ENCODE data around the gene BATF2. TPM values are rescaled to one million over a fixed set of nuclear protein-coding genes. Genes with fewer than 3 reads are reported as not detected.

Gene BATF2
- total and polyA plus RNA-seq, 4 donors, result 0.51 to 3.2 (median 1.4) TPM

DNA sequence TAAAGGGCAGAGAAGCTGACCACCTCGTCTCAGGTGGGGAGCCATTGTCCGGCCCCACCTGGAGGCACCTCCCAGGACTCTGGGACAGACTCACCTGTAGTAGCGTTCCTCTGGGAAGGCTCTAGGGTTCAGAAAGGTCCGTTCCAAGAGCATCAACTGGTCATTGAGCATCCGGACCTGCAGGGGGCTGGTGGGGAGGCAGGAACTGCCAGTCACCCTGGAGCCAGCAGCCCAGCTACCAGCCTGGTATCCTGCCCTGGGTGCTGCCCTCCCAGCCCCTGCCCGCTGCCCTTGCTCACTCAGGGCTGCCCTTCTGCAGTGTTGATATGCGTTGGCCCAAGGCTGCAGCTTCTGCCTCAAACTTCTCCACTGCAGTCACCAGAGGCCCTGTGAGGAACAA, 49.0 kb upstream of the BATF2 start:
- Histone ChIP-seq H3K27me3 (ENCODE audit: control insufficient read depth in 4 of 4, insufficient read depth in 4 of 4, low read length in 3 of 4) (no peaks in the 10 kb centered on the region), H3K9ac (ENCODE audit: low read depth in 1 of 2, low read length in 2 of 2) (no peak overlapping the region), H3K4me3 (ENCODE audit: low read depth in 1 of 3, low read length in 3 of 3) (no peak overlapping the region), H3K9me3 (ENCODE audit: control insufficient read depth in 4 of 4, low read length in 3 of 4) (no peaks in the 10 kb centered on the region), H3K36me3 (ENCODE audit: control insufficient read depth in 4 of 4, insufficient read depth in 3 of 4, low read depth in 1 of 4, low read length in 3 of 4) (peaks cover 0 to 5% (median 2%) of the 10 kb centered on the region in 4 donors), H3K27ac (ENCODE audit: low read depth in 1 of 2, low read length in 2 of 2) (no peak overlapping the region), H3K4me1 (ENCODE audit: control insufficient read depth in 4 of 4, insufficient read depth in 4 of 4, low read length in 3 of 4) (peaks cover 4 to 12% (median 5%) of the 10 kb centered on the region in 4 donors)
- TF ChIP-seq, protein P1, sequence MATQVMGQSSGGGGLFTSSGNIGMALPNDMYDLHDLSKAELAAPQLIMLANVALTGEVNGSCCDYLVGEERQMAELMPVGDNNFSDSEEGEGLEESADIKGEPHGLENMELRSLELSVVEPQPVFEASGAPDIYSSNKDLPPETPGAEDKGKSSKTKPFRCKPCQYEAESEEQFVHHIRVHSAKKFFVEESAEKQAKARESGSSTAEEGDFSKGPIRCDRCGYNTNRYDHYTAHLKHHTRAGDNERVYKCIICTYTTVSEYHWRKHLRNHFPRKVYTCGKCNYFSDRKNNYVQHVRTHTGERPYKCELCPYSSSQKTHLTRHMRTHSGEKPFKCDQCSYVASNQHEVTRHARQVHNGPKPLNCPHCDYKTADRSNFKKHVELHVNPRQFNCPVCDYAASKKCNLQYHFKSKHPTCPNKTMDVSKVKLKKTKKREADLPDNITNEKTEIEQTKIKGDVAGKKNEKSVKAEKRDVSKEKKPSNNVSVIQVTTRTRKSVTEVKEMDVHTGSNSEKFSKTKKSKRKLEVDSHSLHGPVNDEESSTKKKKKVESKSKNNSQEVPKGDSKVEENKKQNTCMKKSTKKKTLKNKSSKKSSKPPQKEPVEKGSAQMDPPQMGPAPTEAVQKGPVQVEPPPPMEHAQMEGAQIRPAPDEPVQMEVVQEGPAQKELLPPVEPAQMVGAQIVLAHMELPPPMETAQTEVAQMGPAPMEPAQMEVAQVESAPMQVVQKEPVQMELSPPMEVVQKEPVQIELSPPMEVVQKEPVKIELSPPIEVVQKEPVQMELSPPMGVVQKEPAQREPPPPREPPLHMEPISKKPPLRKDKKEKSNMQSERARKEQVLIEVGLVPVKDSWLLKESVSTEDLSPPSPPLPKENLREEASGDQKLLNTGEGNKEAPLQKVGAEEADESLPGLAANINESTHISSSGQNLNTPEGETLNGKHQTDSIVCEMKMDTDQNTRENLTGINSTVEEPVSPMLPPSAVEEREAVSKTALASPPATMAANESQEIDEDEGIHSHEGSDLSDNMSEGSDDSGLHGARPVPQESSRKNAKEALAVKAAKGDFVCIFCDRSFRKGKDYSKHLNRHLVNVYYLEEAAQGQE (IDR thresholded peaks at IDR 0.05), result no peak
- TF ChIP-seq FOXA2 (IDR thresholded peaks at IDR 0.05) (no peak), HNF4G (IDR thresholded peaks at IDR 0.05) (no peak), TAF1 (conservative IDR thresholded peaks at IDR 0.05) (no peak), JUND (IDR thresholded peaks at IDR 0.05) (no peak), NR2F2 (IDR thresholded peaks at IDR 0.05) (no peak)
- TF ChIP-seq, protein P2, sequence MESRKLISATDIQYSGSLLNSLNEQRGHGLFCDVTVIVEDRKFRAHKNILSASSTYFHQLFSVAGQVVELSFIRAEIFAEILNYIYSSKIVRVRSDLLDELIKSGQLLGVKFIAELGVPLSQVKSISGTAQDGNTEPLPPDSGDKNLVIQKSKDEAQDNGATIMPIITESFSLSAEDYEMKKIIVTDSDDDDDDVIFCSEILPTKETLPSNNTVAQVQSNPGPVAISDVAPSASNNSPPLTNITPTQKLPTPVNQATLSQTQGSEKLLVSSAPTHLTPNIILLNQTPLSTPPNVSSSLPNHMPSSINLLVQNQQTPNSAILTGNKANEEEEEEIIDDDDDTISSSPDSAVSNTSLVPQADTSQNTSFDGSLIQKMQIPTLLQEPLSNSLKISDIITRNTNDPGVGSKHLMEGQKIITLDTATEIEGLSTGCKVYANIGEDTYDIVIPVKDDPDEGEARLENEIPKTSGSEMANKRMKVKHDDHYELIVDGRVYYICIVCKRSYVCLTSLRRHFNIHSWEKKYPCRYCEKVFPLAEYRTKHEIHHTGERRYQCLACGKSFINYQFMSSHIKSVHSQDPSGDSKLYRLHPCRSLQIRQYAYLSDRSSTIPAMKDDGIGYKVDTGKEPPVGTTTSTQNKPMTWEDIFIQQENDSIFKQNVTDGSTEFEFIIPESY (IDR thresholded peaks at IDR 0.05), result no peak
- no peak for DNase-seq (ENCODE audit: low spot score)
- WGBS, result 95% methylated on average over 7 of the region's 7 CpGs

DNA sequence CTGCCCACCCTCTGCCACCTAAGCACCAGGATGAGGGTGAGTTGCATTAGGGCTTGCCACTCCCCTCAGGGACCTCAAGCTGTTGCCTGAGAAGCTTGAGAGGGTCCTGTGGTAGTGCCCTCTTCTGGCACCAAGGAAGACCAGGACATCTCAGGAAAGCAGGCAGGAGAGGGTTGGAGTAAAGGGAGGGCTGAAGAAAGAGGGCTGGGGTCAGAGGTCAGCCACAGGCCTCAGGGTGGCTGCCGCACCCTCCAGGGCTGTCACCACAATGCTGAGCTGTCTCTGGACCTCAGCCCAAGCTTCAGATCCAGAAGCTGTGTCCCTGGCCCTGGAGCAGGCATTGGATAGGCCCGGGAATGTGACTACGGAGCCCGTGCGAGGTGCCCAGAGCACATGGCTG, 48.3 kb upstream of the BATF2 start:
- 95% methylated on average over 5 of the region's 5 CpGs for WGBS
- peaks cover 4 to 18% (median 10%) of the 10 kb centered on the region in 4 donors for H3K4me1 ChIP-seq (ENCODE audit: control insufficient read depth in 4 of 4, insufficient read depth in 4 of 4, low read length in 3 of 4)
- no peak for TF ChIP-seq TAF1 (conservative IDR thresholded peaks at IDR 0.05)
- TF ChIP-seq FOXA1 (IDR thresholded peaks at IDR 0.05), result no peak
- TF ChIP-seq HNF4A (conservative IDR thresholded peaks at IDR 0.05), result no peak

DNA sequence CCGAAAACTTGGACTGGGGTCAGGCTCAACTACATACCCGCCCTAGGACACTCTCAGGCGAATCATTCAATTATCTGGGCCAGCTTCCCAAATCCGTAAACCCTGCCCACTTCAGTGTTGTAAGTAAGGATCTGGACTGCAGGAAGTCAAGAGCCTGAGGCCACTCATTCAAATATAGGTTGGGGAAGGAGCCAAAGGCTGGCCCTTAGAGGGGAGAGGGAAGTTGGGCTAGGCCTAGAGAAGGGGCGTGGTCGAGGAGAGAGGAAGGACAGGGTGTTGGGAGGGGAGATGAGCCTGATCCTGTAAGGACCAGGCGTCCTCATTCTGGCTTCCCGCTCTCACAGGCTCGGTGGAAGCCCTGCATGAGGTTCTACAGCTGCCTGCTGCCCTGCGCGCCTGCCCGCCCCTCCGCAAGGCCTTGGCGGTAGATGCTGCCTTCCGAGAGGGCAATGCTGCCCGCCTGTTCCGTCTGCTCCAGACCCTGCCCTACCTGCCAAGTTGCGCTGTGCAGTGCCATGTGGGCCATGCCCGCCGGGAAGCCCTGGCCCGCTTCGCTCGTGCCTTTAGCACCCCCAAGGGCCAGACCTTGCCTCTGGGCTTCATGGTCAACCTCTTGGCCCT, 47.2 kb upstream of the BATF2 start:
- Histone ChIP-seq H3K27me3 (ENCODE audit: control insufficient read depth in 4 of 4, insufficient read depth in 4 of 4, low read length in 3 of 4) (no peaks in the 10 kb centered on the region), H3K4me1 (ENCODE audit: control insufficient read depth in 4 of 4, insufficient read depth in 4 of 4, low read length in 3 of 4) (peaks cover 4 to 22% (median 12%) of the 10 kb centered on the region in 4 donors), H3K9me3 (ENCODE audit: control insufficient read depth in 4 of 4, low read length in 3 of 4) (no peaks in the 10 kb centered on the region), H3K4me3 (ENCODE audit: low read depth in 1 of 3, low read length in 3 of 3) (no peak overlapping the region), H3K36me3 (ENCODE audit: control insufficient read depth in 4 of 4, insufficient read depth in 3 of 4, low read depth in 1 of 4, low read length in 3 of 4) (peaks cover 0 to 5% (median 2%) of the 10 kb centered on the region in 4 donors), H3K9ac (ENCODE audit: low read depth in 1 of 2, low read length in 2 of 2) (no peak overlapping the region), H3K27ac (ENCODE audit: low read depth in 1 of 2, low read length in 2 of 2) (no peak overlapping the region)
- 91% methylated on average over 23 of the region's 23 CpGs for WGBS
- no peak for DNase-seq (ENCODE audit: low spot score)
- TF ChIP-seq FOXA1 (IDR thresholded peaks at IDR 0.05), result no peak
- no peak for TF ChIP-seq NR2F2 (IDR thresholded peaks at IDR 0.05)
- TF ChIP-seq, protein P1 (IDR thresholded peaks at IDR 0.05), result no peak
- TF ChIP-seq, protein P3, sequence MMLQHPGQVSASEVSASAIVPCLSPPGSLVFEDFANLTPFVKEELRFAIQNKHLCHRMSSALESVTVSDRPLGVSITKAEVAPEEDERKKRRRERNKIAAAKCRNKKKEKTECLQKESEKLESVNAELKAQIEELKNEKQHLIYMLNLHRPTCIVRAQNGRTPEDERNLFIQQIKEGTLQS (IDR thresholded peaks at IDR 0.05), result no peak
- no peak for TF ChIP-seq GABPA (IDR thresholded peaks at IDR 0.05 in 1 of 2, conservative IDR thresholded peaks at IDR 0.05 in 1 of 2)
- no peak for TF ChIP-seq HNF4A (conservative IDR thresholded peaks at IDR 0.05)
- TF ChIP-seq, protein P2 (IDR thresholded peaks at IDR 0.05), result no peak
- TF ChIP-seq SP1 (IDR thresholded peaks at IDR 0.05), result no peak
- TF ChIP-seq FOXA2 (IDR thresholded peaks at IDR 0.05), result no peak
- no peak for TF ChIP-seq EGR1 (IDR thresholded peaks at IDR 0.05; ENCODE audit: low read depth in 2 of 2)

More for the DNA sequence above, 48.3 kb upstream of the BATF2 start:
- H3K9me3 ChIP-seq (ENCODE audit: control insufficient read depth in 4 of 4, low read length in 3 of 4), result no peaks in the 10 kb centered on the region
- H3K36me3 ChIP-seq (ENCODE audit: control insufficient read depth in 4 of 4, insufficient read depth in 3 of 4, low read depth in 1 of 4, low read length in 3 of 4), result peaks cover 0 to 5% (median 2%) of the 10 kb centered on the region in 4 donors
- no peaks in the 10 kb centered on the region for H3K27me3 ChIP-seq (ENCODE audit: control insufficient read depth in 4 of 4, insufficient read depth in 4 of 4, low read length in 3 of 4)
- no peak for DNase-seq (ENCODE audit: low spot score)
- no peak overlapping the region for H3K4me3 ChIP-seq (ENCODE audit: low read depth in 1 of 3, low read length in 3 of 3)
- H3K27ac ChIP-seq (ENCODE audit: low read depth in 1 of 2, low read length in 2 of 2), result no peak overlapping the region
- no peak overlapping the region for H3K9ac ChIP-seq (ENCODE audit: low read depth in 1 of 2, low read length in 2 of 2)

Measured in liver (tissue), 9 donors.